Measurements from ENCODE around the gene RPL29. TPM values are rescaled to one million over a fixed set of nuclear protein-coding genes. Genes with fewer than 3 reads are reported as not detected.
"Not testable (repeated sequence)": the region's sequence is repeated elsewhere in the genome, so short reads cannot be mapped to it uniquely, and the experiment has no call there.

RPL29 gene
- total RNA-seq, 2 donors from 2014 or later: 1,051 to 1,273 TPM

DNA sequence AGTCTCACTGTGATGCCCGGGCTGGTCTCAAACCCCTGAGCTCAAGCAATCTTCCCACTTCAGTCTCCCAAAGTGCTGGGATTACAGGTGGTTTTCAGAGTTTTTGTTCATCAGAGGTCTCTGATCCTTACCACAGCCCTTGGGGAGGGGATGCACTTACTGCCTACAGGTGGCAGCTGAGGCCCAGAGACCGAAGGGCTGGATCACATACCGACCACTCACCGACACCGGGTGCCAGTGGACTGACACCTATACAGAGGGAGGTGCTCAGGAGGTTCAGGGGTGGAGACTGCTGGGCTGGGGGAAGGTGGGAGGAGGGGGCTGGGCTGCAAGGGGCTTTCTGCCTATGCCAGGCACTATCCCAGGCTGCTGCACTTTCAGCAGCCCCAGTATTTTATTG lies 41.1 kb upstream of the RPL29 start:
- no peak for DNase-seq
- Histone ChIP-seq H3K27me3 (no peaks in the 10 kb centered on the region), H3K36me3 (no peaks in the 10 kb centered on the region), H3K4me1 (no peaks in the 10 kb centered on the region), H3K9ac (ENCODE audit: low read depth in 2 of 2, low read length in 2 of 2) (no peak overlapping the region), H3K4me3 (no peak overlapping the region), H3K27ac (no peak overlapping the region), H3K9me3 (no peaks in the 10 kb centered on the region)
- intact Hi-C loops (cut with DNase I): no loop called here
- TF ChIP-seq CTCF (IDR thresholded peaks at IDR 0.05): no peak

DNA sequence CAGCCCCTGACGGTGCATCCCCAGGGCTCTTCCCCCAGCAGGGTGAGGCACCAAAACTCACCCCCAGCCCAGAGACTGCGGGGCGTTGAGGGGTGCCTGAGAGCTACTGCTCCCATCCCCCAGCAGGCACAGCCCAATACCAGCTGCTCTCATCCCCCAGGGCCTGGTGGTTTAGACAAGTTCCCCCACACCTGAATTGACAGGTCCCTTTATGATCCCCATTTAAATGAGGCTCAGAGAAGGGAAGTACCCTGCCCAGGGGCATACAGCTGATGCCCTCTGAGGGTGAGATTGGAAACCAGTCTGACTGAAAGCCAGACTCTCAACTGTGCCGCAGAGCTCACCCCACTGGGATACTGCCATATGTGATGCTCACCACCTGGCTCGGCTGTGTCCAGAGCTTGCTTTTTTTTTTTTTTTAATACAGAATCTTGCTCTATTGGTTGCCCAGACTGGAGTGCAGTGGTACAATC lies 40.6 kb upstream of the RPL29 start:
- no peak overlapping the region for H3K9ac ChIP-seq (ENCODE audit: low read depth in 2 of 2, low read length in 2 of 2)
- intact Hi-C loops (cut with DNase I): no loop called here

DNA sequence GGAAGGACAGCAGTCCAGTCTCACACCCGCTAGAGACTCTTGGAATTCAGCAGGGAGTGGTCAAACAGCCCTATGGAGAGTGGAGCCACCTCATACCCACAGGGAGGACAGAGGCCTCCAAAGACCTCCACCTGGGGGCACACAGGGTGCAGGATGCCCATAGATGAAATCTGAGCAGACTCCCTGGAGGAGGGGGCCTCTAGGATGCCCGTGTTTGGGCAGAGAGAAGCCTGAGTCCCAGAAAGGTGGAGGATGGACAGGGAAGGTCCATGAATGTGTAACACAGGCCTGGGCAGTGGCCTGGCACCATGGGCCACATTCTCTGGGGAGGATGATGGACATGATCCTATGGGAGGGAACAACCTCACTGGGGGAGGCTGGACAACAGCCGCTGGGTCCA lies 39.0 kb upstream of the RPL29 start:
- Histone ChIP-seq H3K9me3 (no peaks in the 10 kb centered on the region), H3K27ac (no peak overlapping the region), H3K9ac (ENCODE audit: low read depth in 2 of 2, low read length in 2 of 2) (no peak overlapping the region), H3K4me3 (no peak overlapping the region), H3K36me3 (no peaks in the 10 kb centered on the region), H3K27me3 (no peaks in the 10 kb centered on the region), H3K4me1 (no peaks in the 10 kb centered on the region)
- no peak for TF ChIP-seq CTCF (IDR thresholded peaks at IDR 0.05)
- no peak for DNase-seq
- intact Hi-C loops (cut with DNase I): no loop called here

More for the DNA sequence above, 40.6 kb upstream of the RPL29 start:
- no peak for DNase-seq
- Histone ChIP-seq H3K9me3 (no peaks in the 10 kb centered on the region), H3K4me3 (no peak overlapping the region), H3K27me3 (no peaks in the 10 kb centered on the region), H3K27ac (no peak overlapping the region), H3K36me3 (no peaks in the 10 kb centered on the region), H3K4me1 (no peaks in the 10 kb centered on the region)
- TF ChIP-seq CTCF (IDR thresholded peaks at IDR 0.05): no peak

DNA sequence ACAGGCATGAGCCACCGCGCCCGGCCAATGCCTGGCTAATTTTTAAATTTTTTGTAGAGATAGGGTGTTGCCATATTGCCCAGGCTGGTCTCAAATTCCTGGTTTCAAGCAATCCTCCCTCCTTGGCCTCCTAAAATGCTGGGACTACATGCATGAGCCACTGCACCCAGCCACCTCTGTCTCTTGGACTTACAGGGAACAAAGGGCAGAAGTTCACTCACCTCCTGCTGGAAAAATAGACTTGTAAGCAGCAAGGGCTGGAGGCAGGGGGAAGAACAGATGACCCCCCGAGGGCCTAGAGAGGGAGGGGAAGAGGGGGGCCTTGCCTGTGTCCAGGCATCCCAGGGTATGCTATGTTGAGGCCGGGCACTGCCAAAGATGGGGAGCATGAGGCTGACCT lies 38.5 kb upstream of the RPL29 start:
- TF ChIP-seq CTCF (IDR thresholded peaks at IDR 0.05): no peak
- H3K4me1 ChIP-seq: no peaks in the 10 kb centered on the region
- H3K36me3 ChIP-seq: no peaks in the 10 kb centered on the region
- H3K4me3 ChIP-seq: no peak overlapping the region
- H3K9ac ChIP-seq (ENCODE audit: low read depth in 2 of 2, low read length in 2 of 2): no peak overlapping the region
- intact Hi-C loops (cut with DNase I): no loop called here
- H3K27ac ChIP-seq: no peak overlapping the region
- H3K27me3 ChIP-seq: no peaks in the 10 kb centered on the region
- H3K9me3 ChIP-seq: no peaks in the 10 kb centered on the region
- DNase-seq: no peak

- H3K27ac ChIP-seq; H3K36me3 ChIP-seq; H3K27me3 ChIP-seq; H3K4me3 ChIP-seq; H3K9me3 ChIP-seq; intact Hi-C loops (cut with DNase I); H3K9ac ChIP-seq (ENCODE audit: low read depth in 2 of 2, low read length in 2 of 2); DNase-seq; H3K4me1 ChIP-seq: not testable (repeated sequence)
Observed at GRCh38 chr3:52033748-52034147, 38.1 kb upstream of the RPL29 start.

DNA sequence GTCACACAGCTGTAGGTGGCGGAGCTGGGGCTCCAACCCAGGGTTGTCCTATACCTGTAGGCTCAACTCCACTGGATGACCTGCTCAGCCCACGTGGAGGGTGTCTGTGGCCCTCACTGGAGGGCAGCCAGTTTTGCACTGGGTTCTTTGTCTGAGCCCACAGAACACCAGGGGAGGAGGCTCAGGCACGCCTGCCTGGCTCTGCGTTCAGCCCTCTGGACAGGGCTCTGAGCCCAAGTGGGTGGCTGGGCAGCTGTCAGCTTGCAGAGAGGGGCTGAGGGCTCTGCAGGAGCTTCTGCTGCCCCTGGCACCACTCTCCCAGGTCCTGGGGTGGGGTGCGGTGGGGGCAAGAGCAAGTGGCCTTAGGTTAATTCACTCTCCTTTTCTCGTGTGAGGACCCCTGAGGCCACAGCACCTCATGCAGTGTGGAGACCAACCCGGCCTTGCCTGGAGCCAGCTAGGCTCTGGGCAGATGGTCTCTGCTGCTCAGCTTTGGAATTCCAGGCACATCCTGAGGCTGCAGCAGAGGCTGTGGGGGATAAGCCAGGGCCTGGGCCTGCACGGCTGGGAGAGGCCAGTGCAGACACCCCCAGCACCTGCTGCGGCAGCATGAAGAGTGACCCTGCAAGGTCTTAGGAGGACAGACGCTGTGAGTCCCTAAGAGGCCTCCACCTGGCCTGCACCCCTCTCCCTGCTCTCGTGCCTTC lies 37.2 kb upstream of the RPL29 start:
- intact Hi-C loops (cut with DNase I): no loop called here
- no peak overlapping the region for H3K27ac ChIP-seq
- no peaks in the 10 kb centered on the region for H3K27me3 ChIP-seq
- H3K9me3 ChIP-seq: no peaks in the 10 kb centered on the region
- H3K36me3 ChIP-seq: no peaks in the 10 kb centered on the region
- H3K4me3 ChIP-seq: no peak overlapping the region
- no peak overlapping the region for H3K9ac ChIP-seq (ENCODE audit: low read depth in 2 of 2, low read length in 2 of 2)
- no peak for TF ChIP-seq CTCF (IDR thresholded peaks at IDR 0.05)
- no peak for DNase-seq
- H3K4me1 ChIP-seq: no peaks in the 10 kb centered on the region

Measured in colonic mucosa (tissue), 4 donors.